Body of pancreas (tissue), 4 donors: ENCODE data around the gene CACNA1G. TPM values are rescaled to one million over a fixed set of nuclear protein-coding genes. Genes with fewer than 3 reads are reported as not detected.
A peak's percentile ranks its signal among the peaks of the same experiment; 100 is the strongest.

Experiments used
- ATAC-seq: fragments of 150-250 bp; one replicate; pipeline ENCODE4 v1.9.1; 2016
- DNase-seq, 4 donors: peaks; one replicate each; pipeline ENCODE4 v3.0.0-alpha.2; 2019
- H3K27ac ChIP-seq, 4 donors: fragments of 200-600 bp; sonication (generic); 1 replicate in 3 of 4; 2 replicates in 1 of 4; pipeline versions ENCODE4 v1.5.1 to v1.6.1; 2016 to 2019; ENCODE audit warnings: mild to moderate bottlenecking in 1 of 4, mixed read lengths in 1 of 4, moderate library complexity in 1 of 4
- H3K27me3 ChIP-seq, 2 donors: fragments of 200-600 bp; sonication (generic); one replicate each; pipeline ENCODE4 v1.6.0; 2016; ENCODE audit warnings: mild to moderate bottlenecking in 1 of 2
- H3K36me3 ChIP-seq, 2 donors: fragments of 200-600 bp; sonication (generic); replicated peaks in 1 of 2; 2 replicates each; pipeline ENCODE4 v1.5.1; 2016; ENCODE audit warnings: low read depth in 2 of 2; ENCODE audit not compliant: insufficient read depth in 1 of 2
- H3K4me1 ChIP-seq: fragments of 200-600 bp; sonication (generic); one replicate; pipeline ENCODE4 v1.6.0; 2016
- H3K4me3 ChIP-seq, 2 donors: fragments of 200-600 bp; sonication (generic); 1 replicate in 1 of 2; 2 replicates in 1 of 2; pipeline ENCODE4 v1.5.1; 2016 to 2019
- H3K9me3 ChIP-seq, 3 donors: fragments of 200-600 bp; sonication (generic); 1 replicate in 2 of 3; 2 replicates in 1 of 3; pipeline ENCODE4 v1.5.1; 2016
- POLR2A ChIP-seq, 3 donors: fragments of 450-650 bp; IDR thresholded peaks; one replicate each; pipeline ENCODE4 v1.6.1; 2016; ENCODE audit warnings: antibody characterized with exemption in 3 of 3, mild to moderate bottlenecking in 2 of 3
- WGBS, 2 donors: methylation state at CpG; one replicate each; pipeline ENCODE4 v1.1.5; 2017; 5-methylcytosine and 5-hydroxymethylcytosine counted together
- intact Hi-C: fragments of 100-400 bp; cut with DNase I; formaldehyde crosslinking; loops from one replicate; pipeline ENCODE4 v1.15.1; 2023
- total RNA-seq, 2 donors: library from RNA; depleted of rRNA; stranded (reverse); fragments of >200 nt; gene quantifications; one replicate each; pipeline ENCODE4 v1.1.0, GENCODE V29; 2016
- TF ChIP-seq, protein P1 (sequence below), 7 experiments: fragments of 450-650 bp in 4 of 7; fragments of 200-600 bp in 3 of 7; sonication (generic) in 3 of 7; IDR thresholded peaks; one replicate each; pipeline ENCODE4 v1.5.1; 2016 to 2019; ENCODE audit warnings: antibody characterized with exemption in 7 of 7

CACNA1G gene
- total RNA-seq, 2 donors from 2014 or later, result 0.26 to 0.33 TPM

- intact Hi-C loops, result no loop called here
- Histone ChIP-seq H3K27me3 (no peaks in the 10 kb centered on the region), H3K4me1 (peaks cover 36% of the 10 kb centered on the region), H3K9me3 (no peaks in the 10 kb centered on the region), H3K36me3 (peaks cover 0 to 2% of the 10 kb centered on the region in 2 donors), H3K27ac (peak overlapping the region in 2 of 4 donors; percentile 8 to 81), H3K4me3 (no peak overlapping the region)
- 88 to 94% methylated on average over 14 to 20 of the region's 20 CpGs for WGBS, 2 donors
- peak in 2 of 4 donors; percentile 23 to 95 for DNase-seq
- TF ChIP-seq POLR2A (IDR thresholded peaks at IDR 0.05), result no peak
- TF ChIP-seq, protein P1, sequence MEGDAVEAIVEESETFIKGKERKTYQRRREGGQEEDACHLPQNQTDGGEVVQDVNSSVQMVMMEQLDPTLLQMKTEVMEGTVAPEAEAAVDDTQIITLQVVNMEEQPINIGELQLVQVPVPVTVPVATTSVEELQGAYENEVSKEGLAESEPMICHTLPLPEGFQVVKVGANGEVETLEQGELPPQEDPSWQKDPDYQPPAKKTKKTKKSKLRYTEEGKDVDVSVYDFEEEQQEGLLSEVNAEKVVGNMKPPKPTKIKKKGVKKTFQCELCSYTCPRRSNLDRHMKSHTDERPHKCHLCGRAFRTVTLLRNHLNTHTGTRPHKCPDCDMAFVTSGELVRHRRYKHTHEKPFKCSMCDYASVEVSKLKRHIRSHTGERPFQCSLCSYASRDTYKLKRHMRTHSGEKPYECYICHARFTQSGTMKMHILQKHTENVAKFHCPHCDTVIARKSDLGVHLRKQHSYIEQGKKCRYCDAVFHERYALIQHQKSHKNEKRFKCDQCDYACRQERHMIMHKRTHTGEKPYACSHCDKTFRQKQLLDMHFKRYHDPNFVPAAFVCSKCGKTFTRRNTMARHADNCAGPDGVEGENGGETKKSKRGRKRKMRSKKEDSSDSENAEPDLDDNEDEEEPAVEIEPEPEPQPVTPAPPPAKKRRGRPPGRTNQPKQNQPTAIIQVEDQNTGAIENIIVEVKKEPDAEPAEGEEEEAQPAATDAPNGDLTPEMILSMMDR (IDR thresholded peaks at IDR 0.05), result no peak
- peak; percentile 31 for ATAC-seq
Observed at GRCh38 chr17:50672831-50673551, 112.5 kb downstream of the CACNA1G start.

- Histone ChIP-seq H3K27me3 (no peaks in the 10 kb centered on the region), H3K4me1 (peaks cover 34% of the 10 kb centered on the region), H3K36me3 (peaks cover 0 to 2% of the 10 kb centered on the region in 2 donors), H3K4me3 (no peak overlapping the region), H3K9me3 (no peaks in the 10 kb centered on the region), H3K27ac (peak overlapping the region; percentile 15 to 76 (median 64))
- TF ChIP-seq, protein P1 (IDR thresholded peaks at IDR 0.05), result no peak
- no peak for TF ChIP-seq POLR2A (IDR thresholded peaks at IDR 0.05)
- WGBS, 2 donors, result 67 to 74% methylated on average over 3 of the region's 3 CpGs
- ATAC-seq (no peak), DNase-seq (no peak)
- intact Hi-C loops, result no loop called here
Observed at GRCh38 chr17:50675190-50675589, 114.7 kb downstream of the CACNA1G start.

GRCh38 chr17:50675627-50676026 is 115.1 kb downstream of the CACNA1G start:
- Histone ChIP-seq H3K27ac (peak overlapping the region; percentile 25 to 76 (median 64)), H3K4me3 (no peak overlapping the region), H3K27me3 (no peaks in the 10 kb centered on the region), H3K9me3 (no peaks in the 10 kb centered on the region), H3K36me3 (peaks cover 0 to 2% of the 10 kb centered on the region in 2 donors), H3K4me1 (peaks cover 32% of the 10 kb centered on the region)
- 47 to 84% methylated on average over 3 to 7 of the region's 7 CpGs for WGBS, 2 donors
- TF ChIP-seq, protein P1 (IDR thresholded peaks at IDR 0.05), result peak in 3 of 7 experiments; percentile 27 to 33 (median 32)
- TF ChIP-seq POLR2A (IDR thresholded peaks at IDR 0.05), result no peak
- DNase-seq, result peak; percentile 87 to 96 (median 93)
- intact Hi-C loops, result no loop called here
- peak; percentile 93 for ATAC-seq

DNA sequence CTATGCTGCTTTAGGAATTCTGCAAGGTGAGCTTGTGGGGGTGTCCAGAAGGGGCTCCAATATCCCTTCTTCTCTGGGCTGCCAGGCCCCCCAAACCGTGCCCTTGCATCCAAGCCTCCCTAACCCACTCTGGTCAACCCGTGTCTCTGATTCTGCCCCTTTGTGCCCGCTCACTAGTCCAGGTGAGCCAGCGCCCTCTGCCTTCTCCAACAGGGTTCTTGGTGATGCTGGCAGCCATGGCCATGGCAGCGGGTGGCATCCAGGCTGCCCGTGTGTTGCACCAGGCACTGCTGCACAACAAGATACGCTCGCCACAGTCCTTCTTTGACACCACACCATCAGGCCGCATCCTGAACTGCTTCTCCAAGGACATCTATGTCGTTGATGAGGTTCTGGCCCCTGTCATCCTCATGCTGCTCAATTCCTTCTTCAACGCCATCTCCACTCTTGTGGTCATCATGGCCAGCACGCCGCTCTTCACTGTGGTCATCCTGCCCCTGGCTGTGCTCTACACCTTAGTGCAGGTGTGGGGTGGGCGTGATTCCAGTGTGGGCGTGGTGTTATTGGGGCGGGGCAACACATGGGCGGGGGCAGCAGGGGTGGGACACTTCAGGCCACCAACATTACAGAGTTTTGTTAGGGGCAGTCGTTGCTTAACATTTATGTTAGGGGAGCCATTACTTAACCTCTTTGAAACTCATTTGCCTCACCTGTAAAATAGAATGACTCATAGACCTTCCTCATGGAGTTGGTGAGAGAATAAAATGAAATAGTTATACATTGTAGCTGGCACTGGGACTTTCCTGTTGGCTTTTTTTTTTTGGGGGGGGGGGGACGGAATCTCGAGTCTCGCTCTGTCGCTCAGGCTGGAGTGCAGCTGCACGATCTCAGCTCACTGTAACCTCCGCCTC is 115.8 kb downstream of the CACNA1G start:
- peaks cover 26% of the 10 kb centered on the region for H3K4me1 ChIP-seq
- 83 to 86% methylated on average over 24 of the region's 24 CpGs for WGBS, 2 donors
- H3K9me3 ChIP-seq, result no peaks in the 10 kb centered on the region
- H3K27me3 ChIP-seq, result no peaks in the 10 kb centered on the region
- peak overlapping the region; percentile 25 to 76 (median 64) for H3K27ac ChIP-seq
- no peak overlapping the region for H3K4me3 ChIP-seq
- intact Hi-C loops, result no loop called here
- H3K36me3 ChIP-seq, result peaks cover 0 to 2% of the 10 kb centered on the region in 2 donors
- DNase-seq, result no peak
- ATAC-seq, result no peak
- TF ChIP-seq, protein P1 (IDR thresholded peaks at IDR 0.05), result no peak
- TF ChIP-seq POLR2A (IDR thresholded peaks at IDR 0.05), result no peak

Other genes starting within 250 kb of the CACNA1G start
- gene XYLT2, start 214.6 kb upstream of the CACNA1G start, total RNA-seq, result 10 to 100 TPM; 22.8 to 31.3 TPM
- 10 to 100 TPM; 26.5 to 31.3 TPM for gene MRPL27, start 187.5 kb upstream of the CACNA1G start, total RNA-seq
- gene EME1, start 187.5 kb upstream of the CACNA1G start, total RNA-seq, result not detected
- 100 to 1,000 TPM in 1 of 2 donors, 10 to 100 TPM in 1; 70.8 to 113 TPM for gene LRRC59, start 163.2 kb upstream of the CACNA1G start, total RNA-seq
- gene ACSF2, start 134.5 kb upstream of the CACNA1G start, total RNA-seq, result 100 to 1,000 TPM in 1 of 2 donors, 10 to 100 TPM in 1; 18.7 to 120 TPM
- gene CHAD, start 91.8 kb upstream of the CACNA1G start, total RNA-seq, result 10 to 100 TPM in 1 of 2 donors, 1 to 10 TPM in 1; 8.8 to 13.2 TPM
- 10 to 100 TPM; 39.2 to 44.5 TPM for gene RSAD1, start 81.9 kb upstream of the CACNA1G start, total RNA-seq
- under 1 TPM in 1 of 2 donors, not detected in 1; 0.33 TPM for gene MYCBPAP, start 52.3 kb upstream of the CACNA1G start, total RNA-seq
- gene EPN3, start 28.0 kb upstream of the CACNA1G start, total RNA-seq, result 10 to 100 TPM; 11.9 to 20.1 TPM
- gene SPATA20, start 13.5 kb upstream of the CACNA1G start, total RNA-seq, result 10 to 100 TPM; 65.6 to 75.2 TPM
- 100 to 1,000 TPM; 130 to 163 TPM for gene ABCC3, start 74.2 kb downstream of the CACNA1G start, total RNA-seq
- gene ANKRD40, start 147.2 kb downstream of the CACNA1G start, total RNA-seq, result 10 to 100 TPM; 21.3 to 27.0 TPM
- gene LUC7L3, start 158.9 kb downstream of the CACNA1G start, total RNA-seq, result 10 to 100 TPM; 71.2 to 85.6 TPM
- 1 to 10 TPM in 1 of 2 donors, not detected in 1; 1.6 TPM for gene ANKRD40CL, start 206.8 kb downstream of the CACNA1G start, total RNA-seq